IMR-90 (cell line): ENCODE data around the gene CERS1. TPM values are rescaled to one million over a fixed set of nuclear protein-coding genes. Genes with fewer than 3 reads are reported as not detected.

ENCODE experiments used
- ATAC-seq: fragments of 200-7000 bp; cut with Tn5 transposase; 2 replicates; pipeline ENCODE4 v1.9.1; 2020; ENCODE audit warnings: low read depth, mild to moderate bottlenecking, moderate library complexity
- BruUV-seq: library from RNA; stranded (reverse); fragments of 400-500 nt; replicated peaks from 2 replicates; lab custom pipeline; 2021; lab: Mats Ljungman, UMichigan
- CTCF ChIA-PET: fragments of 300-600 bp; formaldehyde crosslinking; extraction: SDS; loops from one replicate; lab custom pipeline; 2021; ENCODE audit warnings: antibody characterized with exemption; lab: Yijun Ruan, JAX
- POLR2A ChIA-PET: fragments of 300-600 bp; sonication (Branson Sonifier 250); formaldehyde crosslinking; loops from one replicate; lab custom pipeline; 2022; ENCODE audit warnings: antibody characterized with exemption; ENCODE audit not compliant: unreplicated experiment; lab: Charles Lee
- DNase-seq: peaks from one replicate; pipeline ENCODE4 v3.0.0; 2013
- H2AFZ ChIP-seq: replicated peaks from 2 replicates; pipeline ENCODE3; 2013; ENCODE audit warnings: low read length, mild to moderate bottlenecking; ENCODE audit not compliant: poor library complexity
- H2AK5ac ChIP-seq: 2 replicates; pipeline ENCODE4 v1.6.1; 2013; ENCODE audit warnings: low read depth, low read length, inconsistent platforms
- H2AK9ac ChIP-seq: replicated peaks from 2 replicates; pipeline ENCODE3; 2013; ENCODE audit warnings: mild to moderate bottlenecking, low read depth, low read length, moderate library complexity; ENCODE audit not compliant: poor library complexity
- H2BK120ac ChIP-seq: 2 replicates; pipeline ENCODE4 v1.6.1; 2013; ENCODE audit warnings: low read depth, low read length, inconsistent platforms
- H2BK15ac ChIP-seq: 3 replicates; pipeline ENCODE4 v1.6.1; 2013; ENCODE audit warnings: low read depth, low read length, inconsistent platforms
- H2BK20ac ChIP-seq: 2 replicates; pipeline ENCODE4 v1.6.1; 2013; ENCODE audit warnings: low read depth, mild to moderate bottlenecking, inconsistent platforms, low read length, moderate library complexity
- H2BK5ac ChIP-seq: 2 replicates; pipeline ENCODE4 v1.6.1; 2013; ENCODE audit warnings: mild to moderate bottlenecking, low read depth, low read length, inconsistent platforms; ENCODE audit not compliant: poor library complexity, severe bottlenecking
- H3K14ac ChIP-seq: replicated peaks from 2 replicates; pipeline ENCODE4 v1.6.1; 2013; ENCODE audit warnings: low read depth, low read length, inconsistent platforms
- H3K18ac ChIP-seq: 2 replicates; pipeline ENCODE4 v1.6.1; 2013; ENCODE audit warnings: low read depth, low read length, control low read depth
- H3K23ac ChIP-seq: 2 replicates; pipeline ENCODE4 v1.6.1; 2013; ENCODE audit warnings: low read depth, low read length, inconsistent platforms
- H3K27ac ChIP-seq: 2 replicates; pipeline ENCODE4 v1.5.1; 2013; ENCODE audit warnings: mild to moderate bottlenecking, control low read depth, low read length; ENCODE audit not compliant: insufficient read depth
- H3K27me3 ChIP-seq: 2 replicates; pipeline ENCODE4 v1.6.1; 2013; ENCODE audit warnings: low read length; ENCODE audit not compliant: control insufficient read depth, insufficient read depth
- H3K36me3 ChIP-seq: 2 replicates; pipeline ENCODE4 v1.6.1; 2013; ENCODE audit warnings: low read length, mixed read lengths; ENCODE audit not compliant: control insufficient read depth, insufficient read depth
- H3K4ac ChIP-seq: 2 replicates; pipeline ENCODE4 v1.6.1; 2013; ENCODE audit warnings: low read depth, low read length, inconsistent platforms
- H3K4me1 ChIP-seq: 2 replicates; pipeline ENCODE4 v1.6.1; 2013; ENCODE audit warnings: low read length, mixed read lengths; ENCODE audit not compliant: control insufficient read depth, insufficient read depth
- H3K4me2 ChIP-seq: 2 replicates; pipeline ENCODE4 v1.6.1; 2013; ENCODE audit warnings: low read depth, mild to moderate bottlenecking, control low read depth, low read length, moderate library complexity
- H3K4me3 ChIP-seq: 2 replicates; pipeline ENCODE4 v1.5.1; 2013; ENCODE audit warnings: low read depth, mild to moderate bottlenecking, control low read depth, low read length, moderate library complexity; ENCODE audit not compliant: insufficient read depth
- H3K56ac ChIP-seq: 2 replicates; pipeline ENCODE4 v1.6.1; 2013; ENCODE audit warnings: low read length, inconsistent platforms; ENCODE audit not compliant: insufficient read depth; ENCODE audit errors: extremely low read depth
- H3K79me1 ChIP-seq, 2 experiments: 2 replicates each; pipeline ENCODE4 v1.6.1; 2013; ENCODE audit warnings: low read length in 2 of 2, inconsistent platforms in 1 of 2, low read depth in 1 of 2
- H3K9ac ChIP-seq: 2 replicates; pipeline ENCODE4 v1.6.1; 2013; ENCODE audit warnings: low read depth, low read length, control low read depth
- H3K9me1 ChIP-seq: 2 replicates; pipeline ENCODE4 v1.6.1; 2013; ENCODE audit warnings: low read length, inconsistent platforms; ENCODE audit not compliant: insufficient read depth
- H3K9me3 ChIP-seq: 2 replicates; pipeline ENCODE4 v1.6.1; 2013; ENCODE audit warnings: low read length; ENCODE audit not compliant: control insufficient read depth, insufficient read depth
- H4K20me1 ChIP-seq: 2 replicates; pipeline ENCODE4 v1.6.1; 2013; ENCODE audit warnings: low read length, inconsistent platforms; ENCODE audit not compliant: insufficient read depth
- H4K5ac ChIP-seq: 2 replicates; pipeline ENCODE4 v1.6.1; 2013; ENCODE audit warnings: mild to moderate bottlenecking, low read depth, low read length, control low read depth
- H4K8ac ChIP-seq, 2 experiments: 2 replicates each; pipeline ENCODE4 v1.6.1; 2013; ENCODE audit warnings: low read depth in 2 of 2, low read length in 2 of 2, control low read depth in 1 of 2, inconsistent platforms in 1 of 2
- H4K91ac ChIP-seq: 2 replicates; pipeline ENCODE4 v1.6.1; 2013; ENCODE audit warnings: low read depth, low read length, inconsistent platforms; ENCODE audit not compliant: insufficient read depth
- CEBPB ChIP-seq: IDR thresholded peaks from 2 replicates; pipeline ENCODE4 v1.6.1; 2012; ENCODE audit warnings: low read depth, low read length, improper control_type of control experiment
- CTCF ChIP-seq: conservative IDR thresholded peaks from 2 replicates; pipeline ENCODE4 v1.5.1; 2012; ENCODE audit warnings: mild to moderate bottlenecking, low read depth, low read length, improper control_type of control experiment
- ELK1 ChIP-seq: fragments of 150-350 bp; IDR thresholded peaks from 2 replicates; pipeline ENCODE4 v1.6.1; 2016; ENCODE audit warnings: low read depth, mild to moderate bottlenecking, low read length, moderate library complexity, borderline replicate concordance
- FOS ChIP-seq: fragments of 150-350 bp; IDR thresholded peaks from 2 replicates; pipeline ENCODE4 v1.6.1; 2016; ENCODE audit warnings: low read depth, low read length
- MAZ ChIP-seq: IDR thresholded peaks from 2 replicates; pipeline ENCODE4 v1.6.1; 2012; ENCODE audit warnings: low read depth, mild to moderate bottlenecking, low read length, improper control_type of control experiment, moderate library complexity, borderline replicate concordance
- MXI1 ChIP-seq: IDR thresholded peaks from 2 replicates; pipeline ENCODE4 v1.6.1; 2012; ENCODE audit warnings: low read depth, mild to moderate bottlenecking, low read length, moderate library complexity, borderline replicate concordance
- NFE2L2 ChIP-seq: fragments of 150-350 bp; IDR thresholded peaks from 2 replicates; pipeline ENCODE4 v1.6.1; 2016; ENCODE audit warnings: low read depth, mild to moderate bottlenecking, low read length
- WGBS, 2 experiments: methylation state at CpG; one replicate each; pipeline versions ENCODE4 v1.1.5 to v1.1.7; 2013; ENCODE audit warnings: missing lambda C conversion rate in 2 of 2; ENCODE audit not compliant: insufficient read length in 1 of 2; ENCODE audit errors: extremely low coverage in 2 of 2; 5-methylcytosine and 5-hydroxymethylcytosine counted together
- dilution Hi-C: fragments of 300-500 bp; cut with HindIII; formaldehyde crosslinking; loops from one replicate; pipeline ENCODE4 v1.14.3; 2018; ENCODE audit warnings: low sequenced_read_pairs; ENCODE audit not compliant: unreplicated experiment
- in situ Hi-C: fragments of 300-500 bp; cut with MboI; formaldehyde crosslinking; loops from 3 replicates; pipeline ENCODE4 v1.14.3; 2019; ENCODE audit warnings: low sequenced_read_pairs, inconsistent platforms, mixed read lengths
- intact Hi-C: fragments of 100-400 bp; cut with micrococcal nuclease; formaldehyde crosslinking; loops from 2 replicates; pipeline ENCODE4 v1.10.0; 2022
- polyA plus RNA-seq, 3 experiments: library from polyadenylated mRNA; depleted of rRNA; stranded (reverse); fragments of >200 nt; gene quantifications; 2 replicates each; pipeline ENCODE4 v1.2.3, GENCODE V29; 2012; ENCODE audit warnings: low replicate concordance in 1 of 3
- total RNA-seq: library from RNA; depleted of rRNA; stranded (reverse); fragments of >200 nt; gene quantifications from 2 replicates; pipeline ENCODE4 v1.2.3, GENCODE V29; 2012

CERS1 gene
- total and polyA plus RNA-seq, 2 of the 4 experiments (the other 2 are of a cell fraction), result 0.90 to 4.3 TPM

- Histone ChIP-seq H2AFZ (no peak overlapping the region), H3K14ac (no peak overlapping the region), H2BK20ac (no peak overlapping the region), H3K18ac (no peak overlapping the region), H2AK9ac (no peak overlapping the region), H2BK120ac (no peak overlapping the region), H2BK5ac (no peak overlapping the region), H3K4me1 (peaks cover 3% of the 10 kb centered on the region), H3K4me3 (no peak overlapping the region), H3K36me3 (peaks cover 6% of the 10 kb centered on the region; the same call in 1 of the 2 replicates), H4K91ac (no peak overlapping the region), H3K9me3 (no peaks in the 10 kb centered on the region), H3K4ac (no peak overlapping the region), H3K79me1 (peaks cover 2 to 15% of the 10 kb centered on the region in 2 experiments), H4K8ac (no peak overlapping the region), H3K4me2 (no peak overlapping the region), H4K20me1 (no peaks in the 10 kb centered on the region), H2AK5ac (no peak overlapping the region), H3K23ac (no peak overlapping the region), H3K9ac (no peak overlapping the region), H2BK15ac (no peak overlapping the region), H4K5ac (no peak overlapping the region), H3K27ac (no peak overlapping the region), H3K9me1 (no peaks in the 10 kb centered on the region), H3K56ac (no peak overlapping the region), H3K27me3 (no peaks in the 10 kb centered on the region)
- TF ChIP-seq MXI1 (no peak), CEBPB (no peak), MAZ (no peak), CTCF (no peak), ELK1 (no peak), NFE2L2 (no peak), FOS (no peak)
- dilution Hi-C loops (no loop called here), in situ Hi-C loops (no loop called here), intact Hi-C loops (no loop called here)
- ChIA-PET POLR2A (no interaction called here), CTCF (interaction anchor here (0.8 kb wide), 1 partner anchor 51 kb away, joined by 3 read pairs; no protein-coding TSS in a partner anchor)
- DNase-seq (no peak), ATAC-seq (no peak)
- 100% methylated on average over 1 of the region's 9 CpGs; no CpG with 5 or more reads in 1 of the 2 experiments for WGBS, 2 experiments
- BruUV-seq, result no TSS peak
Measured at GRCh38 chr19:18945297-18945696, 49.3 kb upstream of the CERS1 start.
